MCF 10A (cell line): ENCODE results near the gene INHBE. TPM values are rescaled to one million over a fixed set of nuclear protein-coding genes. Genes with fewer than 3 reads are reported as not detected.
A peak's percentile ranks its signal among the peaks of the same experiment; 100 is the strongest.

Experiments
- BruUV-seq: library from RNA; stranded (reverse); fragments of 400-500 nt; replicated peaks from 2 replicates; lab custom pipeline; 2021; lab: Mats Ljungman, UMichigan
- CTCF ChIA-PET: fragments of 300-600 bp; sonication (Branson Sonifier 250); formaldehyde crosslinking; extraction: SDS; loops from one replicate; lab custom pipeline; 2021; ENCODE audit warnings: antibody characterized with exemption, inconsistent platforms; lab: Yijun Ruan, JAX
- POLR2A ChIA-PET: fragments of 300-600, 350-650 bp; sonication (Branson Sonifier 250); formaldehyde crosslinking; extraction: SDS; loops from one replicate; lab custom pipeline; 2020; ENCODE audit warnings: antibody characterized with exemption, inconsistent platforms; lab: Yijun Ruan, JAX
- DNase-seq: peaks from one replicate; pipeline ENCODE4 v3.0.0-alpha.2; 2018; ENCODE audit not compliant: unreplicated experiment
- H3K27ac Mint-ChIP-seq: one replicate; pipeline ENCODE4 v1.8.0; 2022; ENCODE audit warnings: mild to moderate bottlenecking, low read depth, mixed read lengths; ENCODE audit not compliant: unreplicated experiment
- H3K27me3 Mint-ChIP-seq: one replicate; pipeline ENCODE4 v1.8.0; 2022; ENCODE audit warnings: mixed read lengths; ENCODE audit not compliant: insufficient read depth, unreplicated experiment
- H3K36me3 Mint-ChIP-seq: one replicate; pipeline ENCODE4 v1.8.0; 2022; ENCODE audit warnings: mild to moderate bottlenecking, moderate library complexity, mixed read lengths; ENCODE audit not compliant: insufficient read depth, unreplicated experiment
- H3K4me1 Mint-ChIP-seq: one replicate; pipeline ENCODE4 v1.8.0; 2022; ENCODE audit warnings: mixed read lengths; ENCODE audit not compliant: insufficient read depth, unreplicated experiment
- H3K4me3 Mint-ChIP-seq: one replicate; pipeline ENCODE4 v1.8.0; 2022; ENCODE audit warnings: mild to moderate bottlenecking, moderate library complexity, mixed read lengths; ENCODE audit not compliant: unreplicated experiment
- H3K9me3 Mint-ChIP-seq: one replicate; pipeline ENCODE4 v1.8.0; 2022; ENCODE audit warnings: mixed read lengths; ENCODE audit not compliant: unreplicated experiment
- intact Hi-C: fragments of 100-400 bp; cut with micrococcal nuclease; formaldehyde crosslinking; loops from 2 replicates; pipeline ENCODE4 v1.14.1; 2022
- total RNA-seq: library from RNA; stranded (reverse); gene quantifications from 2 replicates; pipeline ENCODE4 v1.2.3, GENCODE V29; 2022
- TF ChIP-seq, protein P1 (sequence below): fragments of 200-600 bp; IDR thresholded peaks from one replicate; pipeline ENCODE4 v1.8.0; 2022; ENCODE audit warnings: antibody characterized with exemption, mild to moderate bottlenecking; ENCODE audit not compliant: unreplicated experiment

The INHBE gene
- total RNA-seq, 1 experiment from 2014 or later: 5.0 TPM

DNA sequence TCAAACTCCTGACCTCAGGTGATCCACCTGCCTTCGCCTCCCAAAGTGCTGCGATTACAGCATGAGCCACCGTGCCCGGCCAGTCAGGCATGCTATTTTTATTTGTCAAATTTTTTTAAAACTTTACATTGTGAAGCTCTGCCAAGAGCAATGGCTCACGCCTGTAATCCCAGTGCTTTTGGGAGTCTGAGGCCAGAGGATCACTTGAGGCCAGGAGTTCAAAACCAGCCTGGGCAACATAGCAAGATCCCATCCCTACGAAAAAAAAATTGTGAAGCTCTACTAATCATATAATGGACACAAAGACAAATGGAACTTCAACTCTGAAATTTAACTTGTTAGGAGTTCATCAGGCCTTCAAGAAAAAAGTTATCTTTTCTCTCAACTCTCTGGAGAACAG lies 26.1 kb upstream of the INHBE start:
- no peak for DNase-seq
- H3K27me3 Mint-ChIP-seq: no peaks in the 10 kb centered on the region

DNA sequence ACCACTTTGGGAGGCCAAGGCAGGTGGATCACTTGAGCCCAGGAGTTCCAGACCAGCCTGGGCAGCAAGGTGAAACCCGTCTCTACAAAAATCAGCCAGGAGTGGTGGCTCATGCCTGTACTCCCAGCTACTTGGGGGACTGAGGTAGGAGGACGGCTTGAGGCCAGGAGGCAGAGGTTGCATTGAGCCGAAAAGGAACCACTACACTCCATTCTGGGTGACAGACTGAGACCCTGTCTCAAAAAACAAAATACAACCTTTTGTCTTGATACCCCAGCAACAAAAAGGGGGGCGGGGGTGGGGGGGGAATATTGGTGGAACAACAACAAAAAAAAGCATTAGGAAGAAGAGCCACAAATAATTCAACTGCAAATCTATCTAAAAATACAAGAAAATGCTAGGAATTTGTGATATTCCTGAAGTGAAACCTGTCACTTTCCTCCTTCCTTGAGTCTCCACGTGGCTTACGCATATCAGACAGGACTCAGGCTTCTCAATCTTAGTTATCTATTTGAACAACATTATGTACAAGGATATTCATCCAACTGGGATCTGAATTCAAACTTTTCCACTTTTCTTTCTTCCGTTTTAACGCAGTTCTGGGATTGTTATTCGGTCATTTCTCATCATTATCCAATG lies 25.5 kb upstream of the INHBE start:
- ChIA-PET CTCF (interaction anchor here (0.7 to 1.9 kb wide), 4 partner anchors 8 to 30 kb away, joined by 3 to 10 read pairs (median 9); no protein-coding TSS in a partner anchor), POLR2A (interaction anchor here (0.6 to 1.2 kb wide), 13 partner anchors 11 to 1640 kb away, joined by 3 to 6 read pairs (median 3); partner anchors contain the start of genes DDIT3 and TSPAN31)
- H3K9me3 Mint-ChIP-seq: no peaks in the 10 kb centered on the region
- BruUV-seq: TSS peak; percentile 85
- no peak for DNase-seq
- TF ChIP-seq, protein P1, sequence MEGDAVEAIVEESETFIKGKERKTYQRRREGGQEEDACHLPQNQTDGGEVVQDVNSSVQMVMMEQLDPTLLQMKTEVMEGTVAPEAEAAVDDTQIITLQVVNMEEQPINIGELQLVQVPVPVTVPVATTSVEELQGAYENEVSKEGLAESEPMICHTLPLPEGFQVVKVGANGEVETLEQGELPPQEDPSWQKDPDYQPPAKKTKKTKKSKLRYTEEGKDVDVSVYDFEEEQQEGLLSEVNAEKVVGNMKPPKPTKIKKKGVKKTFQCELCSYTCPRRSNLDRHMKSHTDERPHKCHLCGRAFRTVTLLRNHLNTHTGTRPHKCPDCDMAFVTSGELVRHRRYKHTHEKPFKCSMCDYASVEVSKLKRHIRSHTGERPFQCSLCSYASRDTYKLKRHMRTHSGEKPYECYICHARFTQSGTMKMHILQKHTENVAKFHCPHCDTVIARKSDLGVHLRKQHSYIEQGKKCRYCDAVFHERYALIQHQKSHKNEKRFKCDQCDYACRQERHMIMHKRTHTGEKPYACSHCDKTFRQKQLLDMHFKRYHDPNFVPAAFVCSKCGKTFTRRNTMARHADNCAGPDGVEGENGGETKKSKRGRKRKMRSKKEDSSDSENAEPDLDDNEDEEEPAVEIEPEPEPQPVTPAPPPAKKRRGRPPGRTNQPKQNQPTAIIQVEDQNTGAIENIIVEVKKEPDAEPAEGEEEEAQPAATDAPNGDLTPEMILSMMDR: no peak
- peak overlapping the region; percentile 81 for H3K4me3 Mint-ChIP-seq
- H3K27ac Mint-ChIP-seq: peak overlapping the region; percentile 95
- H3K27me3 Mint-ChIP-seq: no peaks in the 10 kb centered on the region
- H3K36me3 Mint-ChIP-seq: peaks cover 22% of the 10 kb centered on the region
- intact Hi-C loops: no loop called here
- H3K4me1 Mint-ChIP-seq: peaks cover 6% of the 10 kb centered on the region

More for the DNA sequence above, 26.1 kb upstream of the INHBE start:
- BruUV-seq: no TSS peak
- Mint-ChIP-seq H3K4me3 (peak overlapping the region; percentile 81), H3K27ac (peak overlapping the region; percentile 95), H3K9me3 (no peaks in the 10 kb centered on the region), H3K4me1 (peaks cover 6% of the 10 kb centered on the region), H3K36me3 (peaks cover 28% of the 10 kb centered on the region)
- intact Hi-C loops: no loop called here
- CTCF ChIA-PET: interaction anchor here (0.7 to 1.9 kb wide), 2 partner anchors 10 to 177 kb away, joined by 3 to 10 read pairs; no protein-coding TSS in a partner anchor
- TF ChIP-seq, protein P1: no peak
- POLR2A ChIA-PET: interaction anchor here (0.6 to 1.1 kb wide), 4 partner anchors 20 to 1641 kb away, joined by 3 to 6 read pairs (median 4); partner anchors contain the start of gene TSPAN31

DNA sequence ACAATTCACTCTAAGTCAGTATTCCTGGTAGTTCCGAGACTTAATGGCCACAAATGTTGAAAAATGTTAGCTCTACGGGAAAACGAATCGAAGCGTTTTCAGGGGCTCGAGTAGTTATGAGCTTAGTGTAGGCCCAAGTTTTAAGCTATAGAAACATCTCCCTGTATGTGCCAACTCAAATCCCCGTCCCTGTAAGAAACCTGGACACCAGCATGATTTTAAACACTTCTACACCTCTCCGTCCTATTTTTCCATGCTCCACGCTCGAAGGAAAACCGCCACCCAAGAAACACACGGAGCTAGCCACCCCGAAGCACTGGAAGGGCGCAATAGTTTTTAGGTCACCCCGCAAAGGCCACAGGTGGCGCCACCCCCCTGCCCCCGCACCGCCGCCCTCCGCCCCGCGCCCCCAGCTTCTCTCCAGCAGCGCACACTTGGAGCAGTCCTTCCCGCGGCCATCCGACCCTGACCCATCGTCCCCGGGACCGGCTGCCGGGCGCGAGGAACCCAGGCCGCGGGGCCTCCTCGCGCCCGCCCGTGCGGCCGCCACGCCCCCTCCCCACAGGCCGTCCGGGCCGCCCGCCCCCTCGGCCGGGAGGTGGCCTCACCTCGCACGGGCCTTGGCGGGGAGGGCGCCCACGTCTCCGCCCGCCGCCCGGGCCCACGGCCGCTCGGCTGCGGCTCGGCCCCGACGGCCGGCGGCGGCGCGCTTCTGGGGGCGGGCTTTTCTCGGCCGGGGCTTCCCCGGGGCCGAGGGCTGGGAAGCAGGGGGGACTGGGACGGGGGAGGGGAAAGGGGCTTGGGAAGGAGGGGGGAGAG lies 24.8 kb upstream of the INHBE start:
- DNase-seq: no peak
- H3K4me3 Mint-ChIP-seq: peak overlapping the region; percentile 81
- peak overlapping the region; percentile 95 for H3K27ac Mint-ChIP-seq
- intact Hi-C loops: no loop called here
- TF ChIP-seq, protein P1: no peak
- ChIA-PET POLR2A (interaction anchor here (0.6 to 1.2 kb wide), 10 partner anchors 11 to 442 kb away, joined by 3 to 6 read pairs (median 4); partner anchors contain the start of gene DDIT3), CTCF (interaction anchor here (0.7 to 1.9 kb wide), 4 partner anchors 9 to 29 kb away, joined by 3 to 10 read pairs (median 9); no protein-coding TSS in a partner anchor)
- no peaks in the 10 kb centered on the region for H3K9me3 Mint-ChIP-seq
- H3K27me3 Mint-ChIP-seq: no peaks in the 10 kb centered on the region
- peaks cover 6% of the 10 kb centered on the region for H3K4me1 Mint-ChIP-seq
- peaks cover 20% of the 10 kb centered on the region for H3K36me3 Mint-ChIP-seq
- no TSS peak for BruUV-seq
